ES-I3 (cell line): Measurements from ENCODE around the gene CACNA1C.
"Not testable (repeated sequence)": the region's sequence is repeated elsewhere in the genome, so short reads cannot be mapped to it uniquely, and the experiment has no call there.

Experiments used
- H3K36me3 ChIP-seq: 2 replicates; pipeline ENCODE4 v1.6.1; 2013; ENCODE audit warnings: mild to moderate bottlenecking, low read length, control low read depth, moderate library complexity; ENCODE audit not compliant: insufficient read depth
- H3K4me1 ChIP-seq: 2 replicates; pipeline ENCODE4 v1.6.1; 2013; ENCODE audit warnings: mild to moderate bottlenecking, control low read depth, low read length; ENCODE audit not compliant: insufficient read depth
- H3K9ac ChIP-seq: 2 replicates; pipeline ENCODE4 v1.6.1; 2013; ENCODE audit warnings: low read depth, mild to moderate bottlenecking, low read length, moderate library complexity
- H3K9me3 ChIP-seq: 2 replicates; pipeline ENCODE4 v1.6.1; 2013; ENCODE audit warnings: mild to moderate bottlenecking, low read length, moderate library complexity; ENCODE audit not compliant: control insufficient read depth, insufficient read depth

CACNA1C gene

DNA sequence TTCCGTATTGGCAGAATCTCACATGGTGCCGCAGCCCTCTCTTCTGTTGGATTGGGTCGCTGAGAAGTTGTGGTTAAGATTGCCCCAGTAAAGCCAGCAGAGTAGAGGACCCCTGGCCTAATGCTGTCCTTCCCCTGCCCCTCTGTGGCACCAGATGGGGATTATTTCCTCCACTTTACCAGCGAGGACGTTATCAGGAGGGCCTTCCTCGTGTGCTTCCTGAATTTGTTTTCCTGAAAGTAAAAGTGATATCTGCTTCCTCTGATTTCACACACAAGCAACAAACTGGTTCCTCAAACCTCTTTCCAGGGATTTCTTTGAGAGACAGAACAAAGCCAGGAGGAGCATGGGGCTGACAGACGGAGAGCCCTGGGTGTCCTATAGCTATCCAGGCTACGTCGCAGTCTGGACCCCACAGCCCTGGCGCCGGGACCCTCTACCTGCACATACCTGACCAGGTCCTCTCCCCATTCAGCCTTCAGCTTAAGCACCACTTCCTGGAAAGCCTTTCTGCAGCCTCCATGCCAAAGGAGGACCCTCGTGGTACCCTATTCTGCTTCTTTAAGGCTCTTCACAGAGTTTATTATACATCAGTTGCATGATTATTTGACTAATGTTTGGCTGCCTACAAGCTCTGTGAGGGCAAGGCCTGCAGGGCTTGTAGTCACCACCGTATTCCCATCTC lies 427.2 kb downstream of the CACNA1C start:
- Histone ChIP-seq H3K4me1 (no peaks in the 10 kb centered on the region), H3K36me3 (no peaks in the 10 kb centered on the region), H3K9me3 (no peaks in the 10 kb centered on the region), H3K9ac (no peak overlapping the region)

DNA sequence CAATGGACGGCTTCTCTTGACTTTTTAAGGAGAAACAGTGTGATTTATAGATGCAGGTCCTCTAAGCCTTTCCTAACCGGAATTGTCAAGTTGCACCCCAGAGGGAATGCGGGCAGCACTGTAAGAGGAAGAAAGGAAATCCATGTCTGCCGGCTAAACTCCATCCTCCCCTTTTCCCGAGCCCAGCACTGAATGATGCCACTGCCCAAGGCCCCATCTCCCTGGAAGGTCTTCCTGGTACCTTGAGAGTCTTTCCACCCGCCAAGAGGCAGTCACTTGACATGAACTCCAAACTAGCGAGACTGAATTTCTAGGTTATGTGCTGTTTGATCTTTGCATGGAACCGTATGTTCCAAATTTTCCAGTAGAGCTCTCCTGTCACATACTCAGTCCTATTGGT lies 428.6 kb downstream of the CACNA1C start:
- Histone ChIP-seq H3K4me1 (no peaks in the 10 kb centered on the region), H3K36me3 (no peaks in the 10 kb centered on the region)

DNA sequence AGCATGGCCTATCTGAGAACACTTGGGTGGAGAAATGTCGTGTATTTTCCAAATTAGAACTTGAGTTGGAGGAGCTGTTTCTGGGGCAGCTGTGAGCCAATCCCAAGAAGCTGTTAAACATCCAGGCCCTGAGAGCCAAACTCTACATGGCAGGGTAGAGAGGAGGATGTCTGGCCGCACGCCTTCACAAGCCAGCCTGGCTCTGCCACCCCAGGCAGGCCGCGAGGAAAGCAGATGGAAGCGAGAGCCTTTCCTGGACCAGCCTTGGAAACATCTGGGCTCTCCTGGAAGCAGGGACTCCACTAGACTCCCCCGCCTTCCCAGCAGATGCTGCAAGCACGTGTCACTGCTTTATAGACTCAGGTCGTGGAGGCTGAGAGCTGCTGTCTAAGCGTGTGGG lies 429.2 kb downstream of the CACNA1C start:
- Histone ChIP-seq H3K36me3 (no peaks in the 10 kb centered on the region), H3K4me1 (no peaks in the 10 kb centered on the region), H3K9ac (no peak overlapping the region), H3K9me3 (no peaks in the 10 kb centered on the region)

More for the DNA sequence above, 428.6 kb downstream of the CACNA1C start:
- H3K9me3 ChIP-seq: no peaks in the 10 kb centered on the region
- H3K9ac ChIP-seq: no peak overlapping the region

DNA sequence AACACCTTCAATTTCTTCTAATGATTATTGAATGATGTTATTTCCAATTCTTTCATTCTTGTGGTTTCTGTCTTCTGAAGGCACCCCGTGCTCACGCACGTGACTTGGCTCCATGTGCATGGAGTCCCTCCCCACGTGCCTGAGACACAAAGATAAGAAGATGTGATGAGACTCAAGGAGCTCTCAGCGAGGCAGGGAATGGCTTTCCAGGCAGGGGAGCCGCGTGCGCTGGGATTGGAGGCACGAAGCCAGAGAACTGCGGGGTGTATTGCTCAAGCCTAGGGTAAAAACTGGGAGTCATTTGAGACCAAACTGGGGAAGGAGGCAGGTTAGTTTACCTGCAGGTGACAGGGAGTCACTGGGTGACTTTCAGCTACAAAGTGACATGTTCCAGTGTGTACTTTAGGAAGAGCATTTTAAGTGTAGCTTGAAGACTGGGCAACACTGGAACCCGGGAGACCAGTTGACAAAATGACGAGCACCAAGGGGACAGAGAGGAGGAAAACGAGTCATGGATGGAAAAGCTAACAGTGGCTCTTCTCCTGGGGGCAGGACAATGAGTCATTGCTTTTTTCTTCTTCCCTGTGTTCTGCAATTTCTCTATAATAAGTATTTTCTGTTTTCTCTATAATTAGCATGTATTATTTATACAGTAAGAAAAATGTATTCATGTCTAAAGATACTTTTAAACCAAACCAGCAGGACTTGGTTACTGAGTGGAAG lies 430.3 kb downstream of the CACNA1C start:
- H3K9me3 ChIP-seq: no peaks in the 10 kb centered on the region

DNA sequence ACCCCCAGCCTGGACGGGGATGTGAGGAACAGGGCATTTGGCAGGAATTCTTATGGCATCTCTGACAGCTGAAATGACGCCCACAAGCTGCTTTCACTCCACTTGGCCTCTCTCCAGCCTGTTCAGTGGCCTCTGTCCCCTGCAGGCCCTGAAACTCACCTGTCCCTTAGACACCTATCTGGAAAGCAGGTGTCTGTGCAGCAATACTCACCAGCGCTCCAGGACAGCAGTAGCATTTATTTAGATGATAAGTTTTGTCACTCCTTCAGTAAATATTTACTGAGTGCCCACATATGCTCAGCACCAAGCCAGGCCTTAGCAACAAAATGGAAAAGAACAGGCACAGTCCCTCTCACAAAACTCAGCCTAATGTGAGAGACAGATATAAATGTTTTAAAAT lies 430.9 kb downstream of the CACNA1C start:
- no peaks in the 10 kb centered on the region for H3K9me3 ChIP-seq
- H3K36me3 ChIP-seq: no peaks in the 10 kb centered on the region
- no peak overlapping the region for H3K9ac ChIP-seq
- H3K4me1 ChIP-seq: no peaks in the 10 kb centered on the region

More for the DNA sequence above, 430.3 kb downstream of the CACNA1C start:
- Histone ChIP-seq H3K36me3 (no peaks in the 10 kb centered on the region), H3K9ac (no peak overlapping the region), H3K4me1 (no peaks in the 10 kb centered on the region)

DNA sequence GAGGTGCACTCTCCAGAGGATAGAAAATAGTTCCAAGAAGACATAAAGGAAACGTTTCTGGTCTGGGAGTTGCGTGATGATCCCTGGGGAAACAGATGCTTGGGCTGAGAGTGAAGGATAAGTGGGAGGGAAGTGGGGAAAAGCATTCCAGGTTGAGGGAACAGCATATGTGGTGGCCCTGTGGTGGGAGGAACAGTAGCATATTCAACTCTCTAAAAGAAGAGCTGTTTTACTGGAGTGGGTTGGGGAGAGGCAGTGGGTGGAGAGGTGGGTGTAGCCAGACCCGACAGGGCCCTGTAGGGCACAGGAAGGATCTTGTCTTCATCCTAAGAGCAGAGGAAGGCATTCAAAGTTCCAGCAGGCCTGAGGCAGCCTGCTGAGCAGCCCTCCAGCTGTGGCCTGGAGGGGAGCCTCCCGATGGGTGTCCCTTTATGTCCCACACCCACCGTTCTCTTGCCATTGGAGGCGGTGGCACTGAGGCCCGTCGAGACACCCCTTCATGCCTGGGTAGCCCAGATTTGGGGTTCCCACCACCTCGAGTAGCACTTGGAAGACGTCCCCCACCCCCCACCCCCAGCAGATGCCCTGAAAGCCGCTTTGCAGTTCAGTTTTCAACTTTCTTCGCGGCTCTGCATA lies 431.5 kb downstream of the CACNA1C start:
- H3K36me3 ChIP-seq: no peaks in the 10 kb centered on the region
- no peaks in the 10 kb centered on the region for H3K4me1 ChIP-seq
- no peaks in the 10 kb centered on the region for H3K9me3 ChIP-seq
- no peak overlapping the region for H3K9ac ChIP-seq

DNA sequence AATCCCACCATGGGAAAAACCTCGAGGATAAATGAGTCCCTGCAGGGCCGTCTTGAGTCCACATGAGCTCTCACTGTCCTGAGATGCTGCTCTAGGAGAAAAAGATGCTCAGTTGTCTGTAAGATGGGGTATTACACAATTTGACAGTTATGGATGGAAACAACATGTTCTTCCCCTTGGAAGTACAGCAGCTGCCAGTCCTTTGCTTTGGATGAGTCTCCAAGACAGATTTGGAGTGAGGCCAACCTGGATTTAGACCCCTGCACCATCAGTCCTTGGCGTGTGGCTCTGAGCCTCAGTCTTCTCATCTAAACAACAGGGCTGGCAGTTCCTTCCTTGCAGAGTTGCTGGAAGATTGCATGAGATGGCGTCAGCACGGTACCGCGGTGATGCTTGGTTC lies 432.9 kb downstream of the CACNA1C start:
- Histone ChIP-seq H3K9me3 (no peaks in the 10 kb centered on the region), H3K9ac (no peak overlapping the region), H3K4me1 (no peaks in the 10 kb centered on the region), H3K36me3 (no peaks in the 10 kb centered on the region)

DNA sequence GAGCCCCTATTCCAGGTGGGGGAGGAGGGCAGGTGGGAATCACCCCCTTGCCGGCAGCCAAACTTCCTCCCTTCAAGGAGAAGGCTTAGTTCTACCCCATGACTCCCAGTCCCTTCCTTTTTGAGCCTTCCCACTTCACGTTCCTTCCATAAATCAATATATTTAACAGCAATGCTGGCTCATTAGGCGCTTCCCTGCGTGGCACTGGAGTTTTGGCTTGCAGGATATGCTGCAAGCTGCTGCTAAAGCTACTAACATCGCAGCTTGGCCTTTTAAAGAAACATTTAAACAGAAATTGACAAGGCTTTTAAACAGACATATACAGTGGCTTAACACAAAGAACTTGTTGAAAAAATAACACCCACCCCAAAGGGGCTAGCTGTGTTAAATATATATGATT lies 434.0 kb downstream of the CACNA1C start:
- Histone ChIP-seq H3K36me3 (no peaks in the 10 kb centered on the region), H3K9me3 (no peaks in the 10 kb centered on the region), H3K4me1 (no peaks in the 10 kb centered on the region), H3K9ac (no peak overlapping the region)

DNA sequence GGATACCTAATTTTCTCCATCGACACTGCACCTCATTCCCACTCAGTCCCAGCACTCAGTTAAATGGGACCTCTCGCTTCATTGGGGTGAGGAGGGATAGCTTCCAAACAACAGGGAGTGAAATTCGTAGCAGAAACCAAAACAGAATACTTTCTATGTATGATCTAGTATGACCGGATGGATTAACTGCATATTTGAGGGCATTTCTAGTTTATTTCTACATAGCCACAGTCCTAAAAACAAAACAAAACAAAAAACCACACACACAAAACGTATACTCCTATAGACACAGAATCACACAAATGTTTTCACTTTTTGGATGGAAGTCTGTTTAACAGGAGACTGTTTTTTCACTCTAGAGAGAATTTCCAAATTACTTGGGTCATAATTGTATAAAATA lies 434.5 kb downstream of the CACNA1C start:
- Histone ChIP-seq H3K4me1 (no peaks in the 10 kb centered on the region), H3K9me3 (no peaks in the 10 kb centered on the region), H3K36me3 (no peaks in the 10 kb centered on the region), H3K9ac (no peak overlapping the region)

DNA sequence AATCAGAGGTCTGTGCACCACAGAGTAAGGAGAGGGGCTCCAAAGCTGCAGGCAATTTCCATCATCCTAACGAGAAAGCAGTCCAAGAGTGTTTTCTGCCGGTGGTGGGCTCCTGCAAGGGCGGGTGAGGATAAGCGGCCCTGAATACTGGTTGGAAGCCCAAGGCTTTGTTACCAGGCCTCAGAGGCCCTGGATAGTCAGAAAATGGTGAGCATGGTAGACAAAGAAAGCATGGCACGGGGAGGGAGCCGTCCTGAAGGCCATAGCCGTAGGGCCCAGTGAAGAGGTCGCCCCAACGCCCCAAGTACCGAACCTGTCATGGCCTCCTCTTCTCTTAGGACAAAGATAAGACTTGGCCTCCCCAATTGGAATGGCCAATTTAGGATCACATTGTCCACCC lies 435.3 kb downstream of the CACNA1C start:
- Histone ChIP-seq H3K9ac (no peak overlapping the region), H3K9me3 (no peaks in the 10 kb centered on the region), H3K36me3 (no peaks in the 10 kb centered on the region), H3K4me1 (no peaks in the 10 kb centered on the region)

DNA sequence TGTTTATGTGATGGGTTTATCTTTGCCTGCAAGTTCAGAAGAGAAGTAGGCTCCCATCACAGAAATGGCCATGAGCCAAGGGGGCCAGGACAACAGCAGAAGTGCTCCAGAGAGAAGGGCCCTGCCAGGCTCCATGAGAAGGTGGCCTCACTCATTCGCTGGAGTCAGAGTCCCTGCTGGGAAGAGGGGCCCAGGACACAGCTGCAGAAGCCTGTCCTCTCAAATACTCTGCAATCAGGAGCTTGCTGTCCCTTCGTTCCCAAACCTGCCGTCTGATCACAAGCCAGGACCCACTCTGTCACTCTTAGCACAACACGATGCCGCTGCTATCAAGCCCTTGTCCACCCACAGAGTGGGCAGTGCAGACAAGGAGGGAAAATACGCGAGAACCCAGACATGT lies 435.8 kb downstream of the CACNA1C start:
- H3K9me3 ChIP-seq: no peaks in the 10 kb centered on the region
- H3K9ac ChIP-seq: no peak overlapping the region
- H3K36me3 ChIP-seq: no peaks in the 10 kb centered on the region
- no peaks in the 10 kb centered on the region for H3K4me1 ChIP-seq

DNA sequence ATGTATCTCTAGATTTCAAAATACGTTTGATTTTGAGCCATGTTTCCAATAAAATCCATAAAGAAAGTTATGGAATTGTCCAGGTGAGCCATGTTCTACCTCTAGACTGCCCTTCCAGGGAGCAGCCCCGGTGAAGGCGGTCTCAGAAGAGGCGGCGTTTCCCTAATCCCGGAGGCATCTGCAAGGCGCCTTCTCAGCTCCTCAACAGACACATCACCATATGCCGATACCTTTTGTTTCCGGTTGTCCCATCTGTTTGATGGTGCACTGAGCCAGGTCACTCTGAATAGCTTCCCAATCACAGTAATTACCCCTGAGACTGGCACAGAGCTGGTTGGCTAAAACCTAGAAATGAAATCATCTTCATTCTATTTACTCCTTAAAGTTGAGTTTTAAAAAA lies 436.5 kb downstream of the CACNA1C start:
- Histone ChIP-seq H3K9ac (no peak overlapping the region), H3K36me3 (no peaks in the 10 kb centered on the region), H3K4me1 (no peaks in the 10 kb centered on the region), H3K9me3 (no peaks in the 10 kb centered on the region)

DNA sequence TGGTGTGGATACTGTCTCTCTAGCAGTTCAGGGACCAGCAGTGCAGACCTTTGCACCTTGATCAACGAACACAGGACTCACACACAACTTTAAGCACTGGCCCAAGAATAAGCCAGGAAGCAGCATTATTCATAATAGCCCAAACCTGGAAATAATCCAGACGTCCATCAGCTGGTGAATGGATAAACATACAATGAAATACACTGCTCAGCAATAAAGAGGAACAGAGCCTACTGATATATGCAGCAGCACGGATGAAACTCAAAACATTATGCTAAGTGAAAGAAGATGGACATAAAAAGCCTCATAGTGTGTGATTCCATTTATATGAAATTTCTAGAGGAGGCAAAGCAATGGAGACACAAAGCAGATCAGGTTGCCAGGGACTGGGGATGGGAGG lies 438.0 kb downstream of the CACNA1C start:
- H3K4me1 ChIP-seq: no peaks in the 10 kb centered on the region
- H3K9ac ChIP-seq: no peak overlapping the region
- H3K36me3 ChIP-seq: no peaks in the 10 kb centered on the region
- H3K9me3 ChIP-seq: no peaks in the 10 kb centered on the region

DNA sequence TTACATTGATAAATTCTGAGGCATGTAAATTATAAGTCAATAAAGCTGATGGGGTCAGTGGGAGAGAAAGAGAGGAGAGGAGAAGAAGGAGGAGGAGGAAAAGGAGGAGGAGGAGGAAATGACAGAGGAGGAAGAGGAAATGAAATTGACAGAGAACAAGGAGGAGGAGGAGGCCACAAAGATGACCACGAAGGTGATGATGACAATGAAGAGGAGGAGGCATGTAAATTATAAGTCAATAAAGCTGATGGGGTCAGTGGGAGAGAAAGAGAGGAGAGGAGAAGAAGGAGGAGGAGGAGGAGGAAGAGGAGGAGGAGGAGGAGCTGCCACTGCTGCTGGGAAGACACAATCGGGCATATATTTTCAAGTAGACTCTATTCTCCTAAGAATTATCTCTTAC lies 438.6 kb downstream of the CACNA1C start:
- not testable (repeated sequence) for H3K9me3 ChIP-seq, H3K4me1 ChIP-seq, H3K9ac ChIP-seq, H3K36me3 ChIP-seq

DNA sequence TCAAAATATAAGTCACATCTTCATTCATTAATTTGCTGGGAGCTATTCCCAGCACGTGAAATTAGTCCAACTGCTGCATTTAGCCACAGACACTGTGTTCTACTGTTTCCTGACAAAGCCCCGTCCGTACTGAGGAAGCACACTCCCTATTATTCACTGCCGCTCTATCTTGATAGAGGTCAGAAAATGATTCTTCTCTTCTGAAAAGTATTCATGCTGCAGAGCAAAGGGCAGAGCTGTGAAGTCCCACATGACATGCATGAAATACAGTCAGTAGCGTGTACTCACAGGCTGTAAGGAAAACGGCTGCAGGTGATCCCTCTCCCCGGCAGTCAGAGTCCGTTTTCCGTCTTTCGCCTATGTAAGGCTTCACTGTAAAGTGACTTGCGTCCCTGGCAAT lies 439.4 kb downstream of the CACNA1C start:
- H3K36me3 ChIP-seq: no peaks in the 10 kb centered on the region
- H3K9ac ChIP-seq: no peak overlapping the region
- no peaks in the 10 kb centered on the region for H3K9me3 ChIP-seq
- no peaks in the 10 kb centered on the region for H3K4me1 ChIP-seq
